Islet precursor cell (in vitro differentiated cells): ENCODE data around the gene FBXO38.
"Not testable (repeated sequence)": the region's sequence is repeated elsewhere in the genome, so short reads cannot be mapped to it uniquely, and the experiment has no call there.

Source experiments
- DNase-seq: peaks from one replicate; pipeline ENCODE4 v3.0.0-alpha.2; 2018

The FBXO38 gene

GRCh38 chr5:148428848-148429247, 45.1 kb downstream of the FBXO38 start:
- no peak for DNase-seq

- DNase-seq = no peak
Observed at GRCh38 chr5:148433826-148434225, 50.1 kb downstream of the FBXO38 start.

GRCh38 chr5:148436029-148436428, 52.3 kb downstream of the FBXO38 start:
- DNase-seq = no peak

GRCh38 chr5:148437249-148437648, 53.5 kb downstream of the FBXO38 start:
- no peak for DNase-seq

- DNase-seq = no peak
Observed at GRCh38 chr5:148438933-148439332, 55.2 kb downstream of the FBXO38 start.

- DNase-seq = no peak
Observed at GRCh38 chr5:148443241-148443640, 59.5 kb downstream of the FBXO38 start.

- DNase-seq = no peak
Observed at GRCh38 chr5:148443998-148444397, 60.2 kb downstream of the FBXO38 start.

GRCh38 chr5:148445578-148445977, 61.8 kb downstream of the FBXO38 start:
- DNase-seq = no peak

GRCh38 chr5:148446611-148447010, 62.9 kb downstream of the FBXO38 start:
- DNase-seq = no peak

- no peak for DNase-seq
Observed at GRCh38 chr5:148452499-148453193, 68.9 kb downstream of the FBXO38 start.

- DNase-seq = no peak
Observed at GRCh38 chr5:148454576-148454975, 70.8 kb downstream of the FBXO38 start.

GRCh38 chr5:148455185-148455584, 71.4 kb downstream of the FBXO38 start:
- DNase-seq = no peak

GRCh38 chr5:148457183-148457620, 73.4 kb downstream of the FBXO38 start:
- no peak for DNase-seq

- DNase-seq = no peak
Observed at GRCh38 chr5:148458036-148458888, 74.5 kb downstream of the FBXO38 start.

- DNase-seq = no peak
Observed at GRCh38 chr5:148459669-148460068, 75.9 kb downstream of the FBXO38 start.

- DNase-seq = no peak
Observed at GRCh38 chr5:148465381-148466235, 81.8 kb downstream of the FBXO38 start.

GRCh38 chr5:148466236-148466580, 82.5 kb downstream of the FBXO38 start:
- DNase-seq = no peak

GRCh38 chr5:148467958-148468357, 84.2 kb downstream of the FBXO38 start:
- DNase-seq = no peak

GRCh38 chr5:148468746-148469145, 85.0 kb downstream of the FBXO38 start:
- DNase-seq = not testable (repeated sequence)

GRCh38 chr5:148469501-148469935, 85.8 kb downstream of the FBXO38 start:
- no peak for DNase-seq

GRCh38 chr5:148471379-148471778, 87.6 kb downstream of the FBXO38 start:
- no peak for DNase-seq

- no peak for DNase-seq
Observed at GRCh38 chr5:148474025-148474511, 90.3 kb downstream of the FBXO38 start.

GRCh38 chr5:148476302-148476701, 92.5 kb downstream of the FBXO38 start:
- DNase-seq = no peak
